C4-2B (cell line): ENCODE results near the gene CSAD.

Source experiments
- H3K27ac ChIP-seq: fragments of 450-650 bp; 2 replicates; pipeline ENCODE4 v1.5.1; 2017
- ZFX ChIP-seq: fragments of 450-650 bp; IDR thresholded peaks from 2 replicates; pipeline ENCODE4 v1.6.1; 2017
- TF ChIP-seq, protein P1 (sequence below): fragments of 450-650 bp; conservative IDR thresholded peaks from 2 replicates; pipeline ENCODE4 v1.5.1; 2017; ENCODE audit warnings: mild to moderate bottlenecking

The CSAD gene

DNA sequence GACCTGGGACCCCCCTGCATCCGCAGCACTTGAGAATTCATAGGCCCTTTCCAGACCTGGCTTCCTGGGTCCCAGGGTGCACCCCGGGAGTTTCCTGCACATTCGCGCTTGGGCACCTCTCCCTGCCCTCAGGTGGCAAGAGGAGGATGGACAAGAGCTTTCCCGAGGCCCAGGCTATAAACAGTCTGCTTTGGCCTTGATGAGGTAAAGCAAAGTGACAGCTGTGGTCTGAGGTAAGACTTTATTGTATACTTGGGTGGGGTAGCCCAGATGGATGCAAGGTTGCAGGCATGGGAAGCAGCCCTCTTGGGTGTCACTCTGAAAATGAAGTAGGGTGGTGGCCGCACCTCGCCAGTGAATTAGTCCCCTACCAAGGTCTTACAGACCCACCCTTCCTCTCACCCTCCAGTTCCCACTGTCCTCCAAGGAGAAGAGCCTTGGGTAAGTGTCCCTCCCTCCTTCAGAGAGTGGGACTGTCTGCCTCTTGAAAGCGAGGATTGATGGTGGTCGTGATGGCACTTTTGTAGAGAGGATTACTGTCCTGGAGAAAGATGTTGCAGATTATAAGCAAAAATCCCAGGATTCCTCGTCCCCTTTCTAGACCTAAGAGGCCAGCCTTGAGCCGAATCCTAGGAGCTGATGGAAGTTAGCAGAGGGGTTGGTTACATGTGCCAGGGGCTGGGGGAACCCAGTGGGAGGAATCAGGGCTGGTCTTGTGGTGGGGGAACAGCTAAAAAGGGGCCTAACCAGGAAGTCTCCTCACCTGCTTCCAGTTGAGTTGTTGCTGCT lies 10.6 kb upstream of the CSAD start:
- TF ChIP-seq, protein P1, sequence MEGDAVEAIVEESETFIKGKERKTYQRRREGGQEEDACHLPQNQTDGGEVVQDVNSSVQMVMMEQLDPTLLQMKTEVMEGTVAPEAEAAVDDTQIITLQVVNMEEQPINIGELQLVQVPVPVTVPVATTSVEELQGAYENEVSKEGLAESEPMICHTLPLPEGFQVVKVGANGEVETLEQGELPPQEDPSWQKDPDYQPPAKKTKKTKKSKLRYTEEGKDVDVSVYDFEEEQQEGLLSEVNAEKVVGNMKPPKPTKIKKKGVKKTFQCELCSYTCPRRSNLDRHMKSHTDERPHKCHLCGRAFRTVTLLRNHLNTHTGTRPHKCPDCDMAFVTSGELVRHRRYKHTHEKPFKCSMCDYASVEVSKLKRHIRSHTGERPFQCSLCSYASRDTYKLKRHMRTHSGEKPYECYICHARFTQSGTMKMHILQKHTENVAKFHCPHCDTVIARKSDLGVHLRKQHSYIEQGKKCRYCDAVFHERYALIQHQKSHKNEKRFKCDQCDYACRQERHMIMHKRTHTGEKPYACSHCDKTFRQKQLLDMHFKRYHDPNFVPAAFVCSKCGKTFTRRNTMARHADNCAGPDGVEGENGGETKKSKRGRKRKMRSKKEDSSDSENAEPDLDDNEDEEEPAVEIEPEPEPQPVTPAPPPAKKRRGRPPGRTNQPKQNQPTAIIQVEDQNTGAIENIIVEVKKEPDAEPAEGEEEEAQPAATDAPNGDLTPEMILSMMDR, result no peak
- no peak for TF ChIP-seq ZFX
- no peak overlapping the region for H3K27ac ChIP-seq

DNA sequence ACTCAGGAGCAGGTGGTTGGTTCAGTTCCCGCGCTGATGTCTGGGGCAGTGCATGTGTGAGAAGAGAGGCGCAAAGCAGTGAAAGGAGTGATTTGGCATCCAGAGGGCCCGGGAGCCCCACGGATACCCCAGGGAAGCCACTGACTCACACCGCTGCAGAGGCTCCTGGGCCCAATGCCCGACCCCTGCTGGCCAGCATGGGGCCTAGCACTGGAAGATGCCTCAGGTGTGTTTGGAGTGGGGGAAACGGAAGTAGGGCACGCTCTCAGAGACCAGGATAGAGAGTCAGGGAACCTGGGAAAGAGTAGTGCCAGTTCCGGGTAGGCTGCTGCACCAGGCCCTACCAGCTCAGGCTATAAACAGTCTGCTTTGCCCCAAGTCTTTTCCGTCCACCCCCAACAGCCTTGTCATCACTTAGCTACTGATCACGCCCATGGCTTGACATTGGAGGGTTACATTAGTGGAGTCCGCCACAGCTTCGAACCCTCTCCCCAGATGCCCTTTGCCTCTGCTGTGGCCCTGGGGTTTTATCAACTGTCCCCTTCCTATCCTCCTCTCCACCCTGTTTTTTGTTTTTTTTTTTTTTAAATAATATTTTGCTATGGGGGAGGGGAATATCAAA lies 9.5 kb upstream of the CSAD start:
- H3K27ac ChIP-seq, result no peak overlapping the region
- TF ChIP-seq ZFX, result no peak
- TF ChIP-seq, protein P1, result peak; percentile 80

DNA sequence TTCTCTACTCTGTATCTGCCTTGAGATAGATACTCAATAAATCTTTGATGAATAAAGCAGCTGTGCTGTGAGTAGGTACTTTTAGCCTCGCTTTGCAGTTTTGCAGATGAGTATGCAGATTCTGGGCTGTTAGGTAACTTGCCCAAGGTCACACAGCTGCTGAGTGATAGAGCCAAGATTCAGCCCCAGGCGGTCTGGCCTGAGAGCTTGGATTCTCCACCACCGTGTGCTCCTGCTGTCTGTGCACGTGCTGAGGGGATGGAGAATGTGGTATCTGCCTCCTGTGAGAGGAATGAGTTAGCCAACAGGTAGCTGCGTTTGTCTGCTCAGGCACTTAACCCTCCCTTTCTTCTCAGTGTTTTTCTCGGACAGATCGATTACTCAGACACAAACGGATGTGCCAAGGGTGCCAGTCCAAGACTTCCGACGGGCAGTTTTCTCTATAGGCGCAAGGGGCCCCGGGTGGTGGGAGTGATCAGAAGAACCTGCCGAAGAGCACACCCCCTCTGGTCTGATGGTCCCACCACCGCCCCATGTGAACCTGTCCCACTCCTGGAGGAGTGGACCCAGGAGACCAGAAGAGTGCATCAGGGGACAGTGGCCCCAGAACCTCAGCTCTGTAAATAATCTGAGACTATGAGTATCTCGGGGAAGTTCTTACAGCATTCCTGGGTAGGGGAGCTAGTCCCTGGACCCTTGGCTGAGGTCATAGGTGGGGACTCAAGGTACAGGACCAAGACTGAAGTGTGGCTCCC lies 6.6 kb upstream of the CSAD start:
- TF ChIP-seq, protein P1, result no peak
- no peak for TF ChIP-seq ZFX
- H3K27ac ChIP-seq, result peak overlapping the region; percentile 21

DNA sequence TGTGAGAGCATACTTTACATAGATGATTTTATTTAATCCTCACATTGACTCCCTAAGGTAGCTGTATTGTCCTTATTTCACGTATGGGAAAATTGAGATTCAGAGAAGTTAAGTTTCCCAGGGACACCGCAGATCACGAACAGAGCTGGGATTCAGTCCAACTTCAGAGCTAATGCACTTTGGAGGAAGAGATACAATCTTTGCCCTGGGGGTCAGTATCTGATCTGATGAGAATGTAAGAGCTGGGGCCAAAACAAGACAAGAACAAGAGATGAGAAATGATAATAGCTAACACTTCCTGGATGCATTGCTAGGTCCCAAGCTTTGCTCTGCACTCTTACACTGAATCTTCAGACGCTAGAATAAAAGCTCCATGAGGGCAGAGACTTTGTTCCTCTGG lies 6.0 kb upstream of the CSAD start:
- TF ChIP-seq ZFX, result no peak
- TF ChIP-seq, protein P1, result no peak
- H3K27ac ChIP-seq, result peak overlapping the region; percentile 47

DNA sequence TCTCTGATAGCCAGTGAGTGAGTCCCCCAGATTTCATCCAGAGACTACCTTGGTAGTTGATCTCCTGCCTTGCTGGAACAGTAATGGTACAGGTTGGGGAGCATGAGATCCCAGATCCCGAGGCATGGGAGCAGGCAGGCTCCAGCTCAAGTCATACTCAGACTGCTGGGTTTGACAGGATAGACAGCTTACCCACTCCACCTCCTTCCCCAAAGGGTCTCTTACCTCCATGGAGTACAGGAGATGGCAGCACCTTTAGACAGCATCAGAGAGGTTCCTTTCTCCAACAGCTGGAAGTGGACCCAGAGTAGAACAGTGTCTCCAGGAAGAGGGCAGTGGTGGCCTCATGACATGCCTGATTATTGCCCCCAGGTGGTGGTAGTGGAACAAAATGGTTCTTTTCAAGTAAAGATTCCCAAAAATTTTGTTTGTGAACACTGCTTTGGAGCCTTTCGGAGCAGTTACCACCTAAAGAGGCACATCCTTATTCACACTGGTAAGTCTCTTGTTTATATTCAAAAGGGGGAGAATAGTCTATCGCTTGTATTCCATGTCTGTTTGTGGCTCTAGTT lies 4.9 kb upstream of the CSAD start:
- no peak overlapping the region for H3K27ac ChIP-seq
- TF ChIP-seq, protein P1, result no peak
- TF ChIP-seq ZFX, result no peak

DNA sequence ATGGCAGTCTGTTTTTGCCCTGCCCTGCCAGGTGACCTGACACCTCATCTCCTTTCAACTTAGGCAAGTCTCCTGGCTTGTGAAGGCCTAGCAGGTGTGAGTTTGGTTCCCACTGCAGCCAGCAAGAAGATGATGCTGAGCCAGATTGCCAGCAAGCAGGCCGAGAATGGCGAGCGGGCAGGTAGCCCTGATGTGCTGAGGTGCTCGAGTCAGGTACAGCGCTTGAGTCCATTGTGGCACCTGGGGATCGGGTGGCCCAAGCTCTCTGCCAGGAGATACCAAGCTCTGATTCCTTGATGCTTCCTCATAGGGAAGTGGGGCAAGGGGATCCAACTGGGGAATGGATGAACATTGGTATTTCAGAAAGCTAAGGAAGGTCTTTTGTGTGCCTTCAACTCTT lies 4.1 kb upstream of the CSAD start:
- no peak overlapping the region for H3K27ac ChIP-seq
- TF ChIP-seq, protein P1, result no peak
- TF ChIP-seq ZFX, result no peak
